Gastroesophageal sphincter (tissue), 4 donors: Measurements from ENCODE around the gene ATM. TPM values are rescaled to one million over a fixed set of nuclear protein-coding genes. Genes with fewer than 3 reads are reported as not detected.

Experiments used
- ATAC-seq: fragments of 150-250 bp; one replicate; pipeline ENCODE4 v1.9.1; 2016; ENCODE audit warnings: mild to moderate bottlenecking, moderate library complexity
- H3K27ac ChIP-seq, 4 donors: fragments of 200-600 bp; sonication (generic) in 3 of 4; 1 replicate in 3 of 4; 2 replicates in 1 of 4; pipeline ENCODE4 v1.5.1; 2016 to 2019
- H3K27me3 ChIP-seq: fragments of 200-600 bp; sonication (generic); one replicate; pipeline ENCODE4 v1.5.1; 2019
- H3K36me3 ChIP-seq, 2 donors: fragments of 200-600 bp; sonication (generic); one replicate each; pipeline ENCODE4 v1.5.1; 2019; ENCODE audit warnings: control low read depth in 1 of 2
- H3K4me1 ChIP-seq, 3 donors: fragments of 200-600 bp; sonication (generic); 1 replicate in 2 of 3; 2 replicates in 1 of 3; pipeline ENCODE4 v1.5.1; 2016 to 2019; ENCODE audit warnings: control low read depth in 2 of 3
- H3K4me3 ChIP-seq, 2 donors: fragments of 200-600 bp; sonication (generic); one replicate each; pipeline ENCODE4 v1.5.1; 2019; ENCODE audit warnings: mild to moderate bottlenecking in 1 of 2, moderate library complexity in 1 of 2
- H3K9me3 ChIP-seq, 3 donors: fragments of 200-600 bp; sonication (generic); one replicate each; pipeline ENCODE4 v1.5.1; 2017 to 2019; ENCODE audit warnings: control low read depth in 2 of 3
- EP300 ChIP-seq: sonication (generic); formaldehyde crosslinking; IDR thresholded peaks from one replicate; pipeline ENCODE4 v1.6.1; 2017; ENCODE audit warnings: antibody characterized with exemption, mild to moderate bottlenecking
- POLR2A ChIP-seq, 2 donors: fragments of 450-650 bp; IDR thresholded peaks; one replicate each; pipeline ENCODE4 v1.6.1; 2017; ENCODE audit warnings: antibody characterized with exemption in 2 of 2, mild to moderate bottlenecking in 2 of 2, moderate library complexity in 1 of 2
- POLR2AphosphoS5 ChIP-seq: sonication (generic); formaldehyde crosslinking; IDR thresholded peaks from one replicate; pipeline ENCODE4 v1.6.1; 2017; ENCODE audit warnings: antibody characterized with exemption
- WGBS, 2 donors: methylation state at CpG; one replicate each; pipeline ENCODE4 v1.1.5; 2018; ENCODE audit warnings: low coverage in 1 of 2; 5-methylcytosine and 5-hydroxymethylcytosine counted together
- total RNA-seq, 4 donors: library from RNA; depleted of rRNA; stranded (reverse); fragments of >200 nt; gene quantifications; one replicate each; pipeline ENCODE4 v1.1.0, GENCODE V29; 2016
- TF ChIP-seq, protein P1 (sequence below), 4 experiments: fragments of 200-600 bp in 2 of 4; fragments of 450-650 bp in 2 of 4; sonication (generic) in 1 of 4; IDR thresholded peaks; one replicate each; pipeline ENCODE4 v1.5.1; 2017 to 2019; ENCODE audit warnings: antibody characterized with exemption in 4 of 4, mild to moderate bottlenecking in 2 of 4, moderate library complexity in 2 of 4

ATM gene
- total RNA-seq, 4 donors from 2014 or later, result 36.3 to 88.6 (median 50.2) TPM

DNA sequence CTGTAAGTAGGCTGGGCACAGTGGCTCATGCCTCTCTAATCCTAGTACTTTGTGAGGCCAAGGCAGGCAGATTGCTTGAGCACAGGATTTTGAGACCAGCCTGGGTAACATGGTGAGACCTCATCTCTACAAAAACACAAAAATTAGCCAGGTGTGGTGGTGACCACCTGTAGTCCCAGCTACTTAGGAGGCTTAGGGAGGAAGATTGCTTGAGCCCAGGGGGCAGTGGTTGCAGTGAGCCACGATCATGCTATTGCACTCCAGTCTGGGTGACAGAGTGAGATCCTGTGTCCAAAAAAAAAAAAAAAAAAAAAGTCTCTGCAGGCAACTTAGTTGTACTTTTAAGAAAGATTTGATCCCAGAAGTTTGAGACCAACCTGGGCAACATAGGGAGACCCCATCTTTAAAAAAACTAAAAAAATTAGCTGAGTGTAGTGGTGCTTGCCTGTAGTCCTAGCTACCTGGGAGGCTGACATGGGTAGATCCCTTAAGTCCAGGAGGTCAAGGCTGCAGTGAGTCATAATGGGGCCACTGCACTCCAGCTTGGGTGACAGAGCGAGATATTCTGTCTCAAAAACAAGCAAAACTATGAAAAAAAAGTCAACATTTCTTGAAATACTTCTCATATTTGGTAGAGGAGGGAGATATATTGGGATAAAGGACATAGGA, 10.5 kb downstream of the ATM start:
- no peak for ATAC-seq
- no peaks in the 10 kb centered on the region for H3K27me3 ChIP-seq
- 93 to 100% methylated on average over 2 of the region's 2 CpGs for WGBS, 2 donors

GRCh38 chr11:108235192-108235591, 12.3 kb downstream of the ATM start:
- H3K4me1 ChIP-seq, result no peaks in the 10 kb centered on the region
- H3K9me3 ChIP-seq, result no peaks in the 10 kb centered on the region
- ATAC-seq, result no peak
- no peaks in the 10 kb centered on the region for H3K27me3 ChIP-seq
- peaks cover 6 to 98% of the 10 kb centered on the region in 2 donors for H3K36me3 ChIP-seq
- TF ChIP-seq POLR2AphosphoS5 (no peak), POLR2A (IDR thresholded peaks at IDR 0.05) (no peak), EP300 (no peak)
- TF ChIP-seq, protein P1, sequence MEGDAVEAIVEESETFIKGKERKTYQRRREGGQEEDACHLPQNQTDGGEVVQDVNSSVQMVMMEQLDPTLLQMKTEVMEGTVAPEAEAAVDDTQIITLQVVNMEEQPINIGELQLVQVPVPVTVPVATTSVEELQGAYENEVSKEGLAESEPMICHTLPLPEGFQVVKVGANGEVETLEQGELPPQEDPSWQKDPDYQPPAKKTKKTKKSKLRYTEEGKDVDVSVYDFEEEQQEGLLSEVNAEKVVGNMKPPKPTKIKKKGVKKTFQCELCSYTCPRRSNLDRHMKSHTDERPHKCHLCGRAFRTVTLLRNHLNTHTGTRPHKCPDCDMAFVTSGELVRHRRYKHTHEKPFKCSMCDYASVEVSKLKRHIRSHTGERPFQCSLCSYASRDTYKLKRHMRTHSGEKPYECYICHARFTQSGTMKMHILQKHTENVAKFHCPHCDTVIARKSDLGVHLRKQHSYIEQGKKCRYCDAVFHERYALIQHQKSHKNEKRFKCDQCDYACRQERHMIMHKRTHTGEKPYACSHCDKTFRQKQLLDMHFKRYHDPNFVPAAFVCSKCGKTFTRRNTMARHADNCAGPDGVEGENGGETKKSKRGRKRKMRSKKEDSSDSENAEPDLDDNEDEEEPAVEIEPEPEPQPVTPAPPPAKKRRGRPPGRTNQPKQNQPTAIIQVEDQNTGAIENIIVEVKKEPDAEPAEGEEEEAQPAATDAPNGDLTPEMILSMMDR (IDR thresholded peaks at IDR 0.05), result no peak
- H3K4me3 ChIP-seq, result no peak overlapping the region
- WGBS, 2 donors, result 87 to 100% methylated on average over 1 of the region's 1 CpG
- H3K27ac ChIP-seq, result no peak overlapping the region

More for the DNA sequence above, 10.5 kb downstream of the ATM start:
- peaks cover 9 to 98% of the 10 kb centered on the region in 2 donors for H3K36me3 ChIP-seq
- no peak overlapping the region for H3K27ac ChIP-seq
- no peak overlapping the region for H3K4me3 ChIP-seq
- TF ChIP-seq EP300 (no peak), POLR2A (IDR thresholded peaks at IDR 0.05) (no peak), POLR2AphosphoS5 (no peak)
- TF ChIP-seq, protein P1 (IDR thresholded peaks at IDR 0.05), result no peak
- no peaks in the 10 kb centered on the region for H3K9me3 ChIP-seq
- H3K4me1 ChIP-seq, result peaks cover 0 to 5% (median 0%) of the 10 kb centered on the region in 3 donors

DNA sequence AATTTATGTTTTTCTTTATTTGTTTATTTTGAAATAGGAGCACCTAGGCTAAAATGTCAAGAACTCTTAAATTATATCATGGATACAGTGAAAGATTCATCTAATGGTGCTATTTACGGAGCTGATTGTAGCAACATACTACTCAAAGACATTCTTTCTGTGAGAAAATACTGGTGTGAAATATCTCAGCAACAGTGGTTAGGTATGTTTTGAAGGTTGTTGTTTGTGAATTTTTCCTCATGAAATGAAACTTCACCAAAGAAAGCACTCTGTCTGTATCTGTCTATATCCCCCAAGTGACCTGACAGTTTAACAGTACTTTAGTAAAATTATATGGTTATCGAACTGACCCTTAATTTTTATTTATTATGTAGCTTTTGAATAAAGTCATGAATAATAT, 12.8 kb downstream of the ATM start:
- ATAC-seq, result no peak
- WGBS, 2 donors, result 88 to 100% methylated on average over 2 of the region's 2 CpGs

GRCh38 chr11:108237058-108237481, 14.2 kb downstream of the ATM start:
- WGBS, 2 donors, result 92 to 94% methylated on average over 1 of the region's 1 CpG
- Histone ChIP-seq H3K36me3 (peaks cover 0 to 87% of the 10 kb centered on the region in 2 donors), H3K27ac (no peak overlapping the region), H3K4me1 (no peaks in the 10 kb centered on the region), H3K4me3 (no peak overlapping the region), H3K9me3 (no peaks in the 10 kb centered on the region), H3K27me3 (no peaks in the 10 kb centered on the region)
- TF ChIP-seq POLR2A (IDR thresholded peaks at IDR 0.05) (no peak), POLR2AphosphoS5 (no peak), EP300 (no peak)
- TF ChIP-seq, protein P1 (IDR thresholded peaks at IDR 0.05), result no peak
- no peak for ATAC-seq

More for the DNA sequence above, 12.8 kb downstream of the ATM start:
- peaks cover 3 to 98% of the 10 kb centered on the region in 2 donors for H3K36me3 ChIP-seq
- H3K4me3 ChIP-seq, result no peak overlapping the region
- H3K9me3 ChIP-seq, result no peaks in the 10 kb centered on the region
- TF ChIP-seq POLR2AphosphoS5 (no peak), EP300 (no peak), POLR2A (IDR thresholded peaks at IDR 0.05) (no peak)
- TF ChIP-seq, protein P1 (IDR thresholded peaks at IDR 0.05), result no peak
- H3K27ac ChIP-seq, result no peak overlapping the region
- H3K27me3 ChIP-seq, result no peaks in the 10 kb centered on the region
- H3K4me1 ChIP-seq, result no peaks in the 10 kb centered on the region

DNA sequence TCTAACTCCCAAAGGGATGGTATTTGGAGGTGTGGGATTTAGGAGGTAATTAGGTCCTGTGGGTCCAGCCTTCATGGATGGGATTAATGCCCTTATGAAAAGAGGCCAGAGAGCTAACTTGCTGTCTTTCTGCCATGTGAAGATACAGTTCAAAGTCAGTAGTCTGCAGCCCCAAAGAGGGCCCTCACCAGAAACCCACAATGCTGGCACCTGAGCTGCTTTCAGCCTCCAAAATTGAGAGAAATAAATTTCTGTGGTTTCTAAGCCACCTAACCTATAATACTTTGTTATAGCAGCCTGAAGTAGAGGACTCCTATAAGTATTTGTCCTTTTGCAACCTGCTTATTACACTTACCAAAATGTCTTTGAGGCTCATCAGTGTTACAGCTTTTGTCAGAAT, 16.2 kb downstream of the ATM start:
- H3K36me3 ChIP-seq, result peaks cover 0 to 79% of the 10 kb centered on the region in 2 donors
- H3K27me3 ChIP-seq, result no peaks in the 10 kb centered on the region
- no peak overlapping the region for H3K4me3 ChIP-seq

More for the DNA sequence above, 16.2 kb downstream of the ATM start:
- no peaks in the 10 kb centered on the region for H3K4me1 ChIP-seq
- no peak overlapping the region for H3K27ac ChIP-seq
- H3K9me3 ChIP-seq, result no peaks in the 10 kb centered on the region
- no peak for ATAC-seq
- TF ChIP-seq POLR2AphosphoS5 (no peak), EP300 (no peak), POLR2A (IDR thresholded peaks at IDR 0.05) (no peak)
- TF ChIP-seq, protein P1 (IDR thresholded peaks at IDR 0.05), result no peak
